ENCODE results near the gene RWDD4.

- TF ChIP-seq CTCF (IDR thresholded peaks at IDR 0.05) (no peak), SMC3 (IDR thresholded peaks at IDR 0.05) (no peak), MAX (IDR thresholded peaks at IDR 0.05) (no peak), HDAC2 (IDR thresholded peaks at IDR 0.05) (no peak), USF2 (IDR thresholded peaks at IDR 0.05) (no peak), BHLHE40 (IDR thresholded peaks at IDR 0.05; ENCODE audit: low read depth, low read length) (no peak)
Measured at GRCh38 chr4:183631577-183632198, 27.3 kb downstream of the RWDD4 start.
